Nephron progenitor cell (in vitro differentiated cells): ENCODE data around the gene DNA2.

Experiments
- DNase-seq: peaks from one replicate; pipeline ENCODE4 v3.0.0; 2021
- H3K27ac Mint-ChIP-seq: 2 replicates; pipeline ENCODE4 v1.8.0; 2021; ENCODE audit warnings: mild to moderate bottlenecking, moderate library complexity, mixed read lengths
- H3K27me3 Mint-ChIP-seq: 2 replicates; pipeline ENCODE4 v1.8.0; 2021; ENCODE audit warnings: mild to moderate bottlenecking, low read depth, mixed read lengths; ENCODE audit not compliant: poor library complexity
- H3K36me3 Mint-ChIP-seq: 2 replicates; pipeline ENCODE4 v1.8.0; 2021; ENCODE audit warnings: low read depth, mixed read lengths
- H3K4me1 Mint-ChIP-seq: 2 replicates; pipeline ENCODE4 v1.8.0; 2021; ENCODE audit warnings: mixed read lengths
- H3K4me3 Mint-ChIP-seq: 2 replicates; pipeline ENCODE4 v1.8.0; 2021; ENCODE audit warnings: mild to moderate bottlenecking, moderate library complexity, mixed read lengths
- H3K9me3 Mint-ChIP-seq: 2 replicates; pipeline ENCODE4 v1.8.0; 2021; ENCODE audit warnings: mild to moderate bottlenecking, moderate library complexity, mixed read lengths
- TF ChIP-seq, protein P1 (sequence below): fragments of 200-600 bp; sonication (generic); IDR thresholded peaks from 2 replicates; pipeline ENCODE4 v1.5.0; 2021; ENCODE audit warnings: antibody characterized with exemption

DNA2 gene

DNA sequence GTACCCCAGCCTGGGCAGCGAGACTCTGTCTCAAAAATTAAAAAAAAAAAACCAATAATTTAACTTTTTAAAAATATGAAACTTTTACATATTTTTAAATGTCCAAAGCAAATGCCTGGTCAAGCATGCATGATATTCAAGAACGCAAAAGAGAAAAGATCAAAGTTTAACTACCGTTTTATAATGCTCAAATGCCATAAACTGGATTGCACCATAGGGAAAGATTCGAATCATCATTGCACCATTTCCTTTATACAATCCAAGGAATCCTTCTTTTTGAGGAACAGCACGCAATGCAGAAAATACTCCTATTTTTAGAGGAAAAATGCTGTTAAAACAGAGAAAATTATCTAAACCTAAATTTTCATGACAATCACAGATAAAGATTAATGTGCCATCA lies 34.6 kb upstream of the DNA2 start:
- H3K36me3 Mint-ChIP-seq, result peaks cover 15% of the 10 kb centered on the region
- H3K27ac Mint-ChIP-seq, result no peak overlapping the region
- no peaks in the 10 kb centered on the region for H3K9me3 Mint-ChIP-seq
- H3K4me1 Mint-ChIP-seq, result no peaks in the 10 kb centered on the region
- no peak for DNase-seq
- TF ChIP-seq, protein P1, sequence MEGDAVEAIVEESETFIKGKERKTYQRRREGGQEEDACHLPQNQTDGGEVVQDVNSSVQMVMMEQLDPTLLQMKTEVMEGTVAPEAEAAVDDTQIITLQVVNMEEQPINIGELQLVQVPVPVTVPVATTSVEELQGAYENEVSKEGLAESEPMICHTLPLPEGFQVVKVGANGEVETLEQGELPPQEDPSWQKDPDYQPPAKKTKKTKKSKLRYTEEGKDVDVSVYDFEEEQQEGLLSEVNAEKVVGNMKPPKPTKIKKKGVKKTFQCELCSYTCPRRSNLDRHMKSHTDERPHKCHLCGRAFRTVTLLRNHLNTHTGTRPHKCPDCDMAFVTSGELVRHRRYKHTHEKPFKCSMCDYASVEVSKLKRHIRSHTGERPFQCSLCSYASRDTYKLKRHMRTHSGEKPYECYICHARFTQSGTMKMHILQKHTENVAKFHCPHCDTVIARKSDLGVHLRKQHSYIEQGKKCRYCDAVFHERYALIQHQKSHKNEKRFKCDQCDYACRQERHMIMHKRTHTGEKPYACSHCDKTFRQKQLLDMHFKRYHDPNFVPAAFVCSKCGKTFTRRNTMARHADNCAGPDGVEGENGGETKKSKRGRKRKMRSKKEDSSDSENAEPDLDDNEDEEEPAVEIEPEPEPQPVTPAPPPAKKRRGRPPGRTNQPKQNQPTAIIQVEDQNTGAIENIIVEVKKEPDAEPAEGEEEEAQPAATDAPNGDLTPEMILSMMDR, result no peak
- H3K4me3 Mint-ChIP-seq, result no peak overlapping the region
- H3K27me3 Mint-ChIP-seq, result no peaks in the 10 kb centered on the region

DNA sequence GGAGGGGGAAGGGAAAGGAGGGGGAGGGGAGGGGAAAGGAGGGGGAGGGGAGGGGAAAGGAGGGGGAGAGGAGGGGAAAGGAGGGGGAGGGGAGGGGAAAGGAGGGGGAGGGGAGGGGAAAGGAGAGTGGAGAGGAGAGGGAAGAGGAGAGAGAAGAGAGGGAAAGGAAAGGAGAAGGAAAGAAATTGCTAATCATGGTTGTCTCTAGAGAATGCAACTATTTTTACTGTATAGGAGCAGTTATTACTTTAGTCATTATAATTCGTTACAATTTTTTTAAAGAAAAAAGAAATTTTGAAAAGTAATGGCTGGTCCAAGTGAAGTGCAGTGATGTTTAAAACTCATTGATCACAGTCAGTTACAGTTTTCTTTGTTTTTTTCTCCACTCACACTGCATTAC lies 31.1 kb upstream of the DNA2 start:
- no peak overlapping the region for H3K27ac Mint-ChIP-seq
- H3K27me3 Mint-ChIP-seq, result peaks cover 3% of the 10 kb centered on the region
- no peaks in the 10 kb centered on the region for H3K9me3 Mint-ChIP-seq
- peaks cover 25% of the 10 kb centered on the region for H3K36me3 Mint-ChIP-seq
- no peak overlapping the region for H3K4me3 Mint-ChIP-seq
- DNase-seq, result no peak
- no peaks in the 10 kb centered on the region for H3K4me1 Mint-ChIP-seq
- TF ChIP-seq, protein P1, result no peak

DNA sequence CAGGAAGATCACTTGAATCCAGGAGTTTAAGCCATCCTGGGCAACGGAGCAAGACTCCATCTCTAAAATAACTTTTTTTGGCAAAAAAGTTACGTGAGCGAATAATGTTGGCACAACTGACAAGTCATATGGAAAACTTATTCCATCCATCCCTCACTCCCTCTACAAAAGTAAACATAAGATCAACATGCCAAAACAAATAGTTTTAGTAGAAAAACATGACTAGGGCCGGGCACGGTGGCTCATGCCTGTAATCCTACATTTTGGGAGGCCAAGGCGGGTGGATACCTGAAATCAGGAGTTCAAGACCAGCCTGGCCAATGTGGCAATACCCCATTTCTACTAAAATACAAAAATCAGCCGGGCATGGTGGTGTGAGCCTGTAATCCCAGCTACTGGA lies 29.9 kb upstream of the DNA2 start:
- no peak overlapping the region for H3K27ac Mint-ChIP-seq
- TF ChIP-seq, protein P1, result no peak
- H3K4me3 Mint-ChIP-seq, result no peak overlapping the region
- peaks cover 3% of the 10 kb centered on the region for H3K27me3 Mint-ChIP-seq
- H3K9me3 Mint-ChIP-seq, result no peaks in the 10 kb centered on the region
- DNase-seq, result no peak
- H3K4me1 Mint-ChIP-seq, result no peaks in the 10 kb centered on the region
- H3K36me3 Mint-ChIP-seq, result peaks cover 25% of the 10 kb centered on the region

DNA sequence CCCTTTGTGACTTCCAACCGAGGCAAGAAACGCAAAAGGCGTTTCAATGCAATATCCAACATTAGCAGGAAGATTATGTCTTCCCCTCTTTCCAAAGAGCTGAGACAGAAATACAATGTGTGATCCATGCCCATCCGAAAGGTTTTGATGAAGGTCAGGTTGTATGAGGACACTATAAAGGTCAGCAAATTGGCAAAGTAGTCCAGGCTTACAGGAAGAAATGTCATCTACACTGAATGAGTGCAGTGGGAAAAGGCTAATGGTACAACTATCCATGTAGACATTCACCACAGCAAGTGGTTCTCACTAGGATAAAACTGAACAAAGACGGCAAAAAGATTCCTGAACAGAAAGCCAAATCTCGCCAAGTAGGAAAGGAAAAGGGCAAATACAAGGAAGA lies 27.8 kb upstream of the DNA2 start:
- peaks cover 29% of the 10 kb centered on the region for H3K36me3 Mint-ChIP-seq
- TF ChIP-seq, protein P1, result no peak
- no peak overlapping the region for H3K4me3 Mint-ChIP-seq
- H3K27ac Mint-ChIP-seq, result peak overlapping the region; percentile 4
- no peaks in the 10 kb centered on the region for H3K9me3 Mint-ChIP-seq
- no peaks in the 10 kb centered on the region for H3K4me1 Mint-ChIP-seq
- H3K27me3 Mint-ChIP-seq, result peaks cover 3% of the 10 kb centered on the region
- DNase-seq, result no peak

DNA sequence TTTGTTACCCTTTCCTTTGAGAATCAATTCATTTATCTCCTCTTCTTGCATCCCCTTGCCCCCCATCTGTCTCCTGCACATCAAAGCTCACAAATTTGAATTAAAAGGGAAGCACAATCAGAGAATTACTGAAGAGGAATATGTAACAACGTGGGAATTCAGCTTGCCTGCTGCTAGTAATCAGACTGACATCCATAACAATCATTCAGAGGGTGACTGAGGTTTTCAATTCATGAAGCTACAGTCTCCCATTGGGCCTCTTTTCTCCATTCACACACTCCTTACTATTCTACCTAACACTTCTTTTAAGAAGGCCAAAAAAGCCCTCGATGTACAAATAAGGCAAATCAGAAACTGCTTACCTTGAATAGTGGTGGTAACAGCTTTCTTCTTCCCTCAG lies 24.3 kb upstream of the DNA2 start:
- DNase-seq, result no peak
- Mint-ChIP-seq H3K36me3 (peaks cover 18% of the 10 kb centered on the region), H3K9me3 (no peaks in the 10 kb centered on the region), H3K4me3 (no peak overlapping the region), H3K4me1 (no peaks in the 10 kb centered on the region), H3K27me3 (peaks cover 3% of the 10 kb centered on the region), H3K27ac (peak overlapping the region; percentile 4)
- TF ChIP-seq, protein P1, result no peak

DNA sequence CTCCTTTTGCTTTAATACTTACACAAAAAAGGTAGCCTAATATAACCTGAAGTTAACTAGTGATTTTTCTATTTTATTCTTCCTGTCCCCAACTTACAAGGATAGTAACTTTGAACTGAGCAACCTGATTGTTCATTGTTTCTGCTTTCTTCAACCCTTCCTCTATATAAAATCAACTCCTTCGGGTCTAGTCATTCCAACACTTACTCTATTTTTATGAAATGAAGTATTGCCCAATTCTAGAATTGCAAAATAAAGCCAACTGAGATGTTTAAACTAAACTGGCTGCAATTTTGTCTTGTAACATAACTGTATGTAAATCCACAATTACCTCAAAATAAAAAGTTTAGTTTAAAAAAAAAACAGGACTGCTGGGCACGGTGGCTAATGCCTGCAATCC lies 20.3 kb upstream of the DNA2 start:
- TF ChIP-seq, protein P1, result no peak
- H3K4me1 Mint-ChIP-seq, result no peaks in the 10 kb centered on the region

More for the DNA sequence above, 20.3 kb upstream of the DNA2 start:
- DNase-seq, result no peak
- Mint-ChIP-seq H3K4me3 (no peak overlapping the region), H3K27ac (no peak overlapping the region), H3K9me3 (no peaks in the 10 kb centered on the region), H3K36me3 (peaks cover 37% of the 10 kb centered on the region), H3K27me3 (no peaks in the 10 kb centered on the region)
